K562 (cell line): ENCODE measurements around the gene TMEM89. TPM values are rescaled to one million over a fixed set of nuclear protein-coding genes. Genes with fewer than 3 reads are reported as not detected.

ENCODE experiments used
- ELF1 ChIP-seq: fragments of 200-800 bp; sonication (Bioruptor generic); IDR thresholded peaks from 2 replicates; pipeline ENCODE4 v1.6.1; 2016; ENCODE audit warnings: missing genetic modification characterization, missing compliant biosample characterization
- FOXP1 ChIP-seq: sonication (generic); formaldehyde crosslinking; IDR thresholded peaks from 2 replicates; pipeline ENCODE4 v1.8.0; 2022; ENCODE audit warnings: mild to moderate bottlenecking, missing genetic modification reagents
- MEF2A ChIP-seq: IDR thresholded peaks from 2 replicates; pipeline ENCODE4 v1.6.1; 2011; ENCODE audit warnings: low read depth, mild to moderate bottlenecking, low read length, moderate library complexity; ENCODE audit not compliant: control insufficient read depth
- NR4A1 ChIP-seq, 2 experiments: fragments of 250-450 bp in 1 of 2; fragments of 450-650 bp in 1 of 2; sonication (Bioruptor Pico) in 1 of 2; IDR thresholded peaks; 2 replicates each; pipeline versions ENCODE4 v1.4.0 to v1.6.1; 2016 to 2020; ENCODE audit warnings: mild to moderate bottlenecking in 2 of 2, missing compliant biosample characterization in 1 of 2, missing genetic modification characterization in 1 of 2, moderate library complexity in 1 of 2
- PHF20 ChIP-seq: fragments of 450-650 bp; IDR thresholded peaks from 2 replicates; pipeline ENCODE4 v1.6.1; 2018; ENCODE audit not compliant: partially characterized antibody
- PKNOX1 ChIP-seq: fragments of 450-650 bp; IDR thresholded peaks from 2 replicates; pipeline ENCODE4 v1.6.1; 2016
- SMARCB1 ChIP-seq: IDR thresholded peaks from 2 replicates; pipeline ENCODE4 v1.6.1; 2011; ENCODE audit warnings: improper control_type of control experiment, low read depth; ENCODE audit not compliant: insufficient read length
- YBX1 ChIP-seq: fragments of 450-650 bp; IDR thresholded peaks from 2 replicates; pipeline ENCODE4 v1.7.1; 2016; ENCODE audit warnings: mild to moderate bottlenecking
- ZNF140 ChIP-seq: fragments of 250-450 bp; sonication (Bioruptor Pico); IDR thresholded peaks from 2 replicates; pipeline ENCODE4 v1.8.0; 2021; ENCODE audit warnings: moderate library complexity, mild to moderate bottlenecking, inconsistent platforms
- ZNF668 ChIP-seq: fragments of 250-450 bp; sonication (Bioruptor Pico); IDR thresholded peaks from 2 replicates; pipeline ENCODE4 v1.8.0; 2022; ENCODE audit warnings: mild to moderate bottlenecking, inconsistent platforms
- ZNF79 ChIP-seq: fragments of 250-450 bp; sonication (Bioruptor Pico); IDR thresholded peaks from 2 replicates; pipeline ENCODE4 v1.4.0; 2020; ENCODE audit warnings: low read depth, mild to moderate bottlenecking, moderate library complexity
- polyA plus RNA-seq, 8 experiments: library from polyadenylated mRNA; depleted of rRNA in 4 of 8; stranded (reverse) in 5 of 8; unstranded in 3 of 8; fragments of >200 nt; fragmentation: Nextera tagmentation in 2 of 8; fragmentation: Illumina TruSeq in 1 of 8; extraction: Ambion mirVana in 2 of 8; extraction: Trizol in 1 of 8; gene quantifications; 2 replicates each; pipeline versions ENCODE4 v1.2.1 to v1.2.3, GENCODE V29; 2011 to 2014; ENCODE audit warnings: inconsistent platforms in 1 of 8, missing spikeins in 1 of 8
- total RNA-seq, 7 experiments: library from RNA; depleted of rRNA in 6 of 7; stranded (reverse); fragments of >200 nt in 6 of 7; fragmentation: Illumina TruSeq in 2 of 7; extraction: Trizol in 2 of 7; gene quantifications; 2 replicates each; pipeline versions ENCODE4 v1.2.1 to v1.2.3, GENCODE V29; 2011 to 2021; ENCODE audit warnings: low replicate concordance in 1 of 7
- TF ChIP-seq, protein P1 (sequence below): fragments of 250-450 bp; sonication (Bioruptor Pico); IDR thresholded peaks from 2 replicates; pipeline ENCODE4 v1.5.1; 2021; ENCODE audit warnings: mild to moderate bottlenecking
- TF ChIP-seq, protein P2 (sequence below): sonication (generic); formaldehyde crosslinking; IDR thresholded peaks from 2 replicates; pipeline ENCODE4 v1.9.0; 2022; ENCODE audit warnings: mild to moderate bottlenecking, missing genetic modification reagents
- TF ChIP-seq, protein P3 (sequence below), 2 experiments: fragments of 450-650 bp; IDR thresholded peaks; 2 replicates each; pipeline ENCODE4 v1.6.1; 2018; ENCODE audit warnings: mild to moderate bottlenecking in 2 of 2, low read depth in 1 of 2; ENCODE audit not compliant: partially characterized antibody in 2 of 2

The TMEM89 gene
- total and polyA plus RNA-seq, 9 of the 15 experiments (the other 6 are each of a cell fraction or from before 2014, with no cell fraction given): not detected

GRCh38 chr3:48597408-48597800, 24.2 kb downstream of the TMEM89 start (continued):
- no peak for TF ChIP-seq SMARCB1
- TF ChIP-seq YBX1: no peak
- no peak for TF ChIP-seq PHF20
- TF ChIP-seq, protein P1, sequence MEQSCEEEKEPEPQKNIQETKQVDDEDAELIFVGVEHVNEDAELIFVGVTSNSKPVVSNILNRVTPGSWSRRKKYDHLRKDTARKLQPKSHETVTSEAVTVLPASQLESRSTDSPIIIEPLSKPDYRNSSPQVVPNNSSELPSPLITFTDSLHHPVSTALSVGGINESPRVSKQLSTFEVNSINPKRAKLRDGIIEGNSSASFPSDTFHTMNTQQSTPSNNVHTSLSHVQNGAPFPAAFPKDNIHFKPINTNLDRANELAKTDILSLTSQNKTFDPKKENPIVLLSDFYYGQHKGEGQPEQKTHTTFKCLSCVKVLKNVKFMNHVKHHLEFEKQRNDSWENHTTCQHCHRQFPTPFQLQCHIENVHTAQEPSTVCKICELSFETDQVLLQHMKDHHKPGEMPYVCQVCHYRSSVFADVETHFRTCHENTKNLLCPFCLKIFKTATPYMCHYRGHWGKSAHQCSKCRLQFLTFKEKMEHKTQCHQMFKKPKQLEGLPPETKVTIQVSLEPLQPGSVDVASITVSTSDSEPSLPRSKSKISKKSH (CRISPR knock-in tag): no peak
- TF ChIP-seq MEF2A: no peak
- no peak for TF ChIP-seq NR4A1 (CRISPR knock-in tag; IDR thresholded peaks at IDR 0.05)
- TF ChIP-seq NR4A1 (tag; IDR thresholded peaks at IDR 0.05): no peak
- no peak for TF ChIP-seq FOXP1 (CRISPR knock-in tag)
- TF ChIP-seq ELF1: no peak
- no peak for TF ChIP-seq ZNF668 (CRISPR knock-in tag)
- TF ChIP-seq, protein P2, sequence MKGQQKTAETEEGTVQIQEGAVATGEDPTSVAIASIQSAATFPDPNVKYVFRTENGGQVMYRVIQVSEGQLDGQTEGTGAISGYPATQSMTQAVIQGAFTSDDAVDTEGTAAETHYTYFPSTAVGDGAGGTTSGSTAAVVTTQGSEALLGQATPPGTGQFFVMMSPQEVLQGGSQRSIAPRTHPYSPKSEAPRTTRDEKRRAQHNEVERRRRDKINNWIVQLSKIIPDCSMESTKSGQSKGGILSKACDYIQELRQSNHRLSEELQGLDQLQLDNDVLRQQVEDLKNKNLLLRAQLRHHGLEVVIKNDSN (CRISPR knock-in tag): no peak
- no peak for TF ChIP-seq PKNOX1
- TF ChIP-seq ZNF79 (CRISPR knock-in tag): no peak
- TF ChIP-seq, protein P3, sequence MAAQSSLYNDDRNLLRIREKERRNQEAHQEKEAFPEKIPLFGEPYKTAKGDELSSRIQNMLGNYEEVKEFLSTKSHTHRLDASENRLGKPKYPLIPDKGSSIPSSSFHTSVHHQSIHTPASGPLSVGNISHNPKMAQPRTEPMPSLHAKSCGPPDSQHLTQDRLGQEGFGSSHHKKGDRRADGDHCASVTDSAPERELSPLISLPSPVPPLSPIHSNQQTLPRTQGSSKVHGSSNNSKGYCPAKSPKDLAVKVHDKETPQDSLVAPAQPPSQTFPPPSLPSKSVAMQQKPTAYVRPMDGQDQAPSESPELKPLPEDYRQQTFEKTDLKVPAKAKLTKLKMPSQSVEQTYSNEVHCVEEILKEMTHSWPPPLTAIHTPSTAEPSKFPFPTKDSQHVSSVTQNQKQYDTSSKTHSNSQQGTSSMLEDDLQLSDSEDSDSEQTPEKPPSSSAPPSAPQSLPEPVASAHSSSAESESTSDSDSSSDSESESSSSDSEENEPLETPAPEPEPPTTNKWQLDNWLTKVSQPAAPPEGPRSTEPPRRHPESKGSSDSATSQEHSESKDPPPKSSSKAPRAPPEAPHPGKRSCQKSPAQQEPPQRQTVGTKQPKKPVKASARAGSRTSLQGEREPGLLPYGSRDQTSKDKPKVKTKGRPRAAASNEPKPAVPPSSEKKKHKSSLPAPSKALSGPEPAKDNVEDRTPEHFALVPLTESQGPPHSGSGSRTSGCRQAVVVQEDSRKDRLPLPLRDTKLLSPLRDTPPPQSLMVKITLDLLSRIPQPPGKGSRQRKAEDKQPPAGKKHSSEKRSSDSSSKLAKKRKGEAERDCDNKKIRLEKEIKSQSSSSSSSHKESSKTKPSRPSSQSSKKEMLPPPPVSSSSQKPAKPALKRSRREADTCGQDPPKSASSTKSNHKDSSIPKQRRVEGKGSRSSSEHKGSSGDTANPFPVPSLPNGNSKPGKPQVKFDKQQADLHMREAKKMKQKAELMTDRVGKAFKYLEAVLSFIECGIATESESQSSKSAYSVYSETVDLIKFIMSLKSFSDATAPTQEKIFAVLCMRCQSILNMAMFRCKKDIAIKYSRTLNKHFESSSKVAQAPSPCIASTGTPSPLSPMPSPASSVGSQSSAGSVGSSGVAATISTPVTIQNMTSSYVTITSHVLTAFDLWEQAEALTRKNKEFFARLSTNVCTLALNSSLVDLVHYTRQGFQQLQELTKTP (IDR thresholded peaks at IDR 0.05; ENCODE audit: low read depth in 1 of 2, partially characterized antibody in 2 of 2): no peak
- no peak for TF ChIP-seq ZNF140
